Measurements from ENCODE around the gene FRYL. TPM values are rescaled to one million over a fixed set of nuclear protein-coding genes. Genes with fewer than 3 reads are reported as not detected.
"Not testable (repeated sequence)": the region's sequence is repeated elsewhere in the genome, so short reads cannot be mapped to it uniquely, and the experiment has no call there.

FRYL gene
- total RNA-seq, 1 donor from 2014 or later = 31.7 TPM

DNA sequence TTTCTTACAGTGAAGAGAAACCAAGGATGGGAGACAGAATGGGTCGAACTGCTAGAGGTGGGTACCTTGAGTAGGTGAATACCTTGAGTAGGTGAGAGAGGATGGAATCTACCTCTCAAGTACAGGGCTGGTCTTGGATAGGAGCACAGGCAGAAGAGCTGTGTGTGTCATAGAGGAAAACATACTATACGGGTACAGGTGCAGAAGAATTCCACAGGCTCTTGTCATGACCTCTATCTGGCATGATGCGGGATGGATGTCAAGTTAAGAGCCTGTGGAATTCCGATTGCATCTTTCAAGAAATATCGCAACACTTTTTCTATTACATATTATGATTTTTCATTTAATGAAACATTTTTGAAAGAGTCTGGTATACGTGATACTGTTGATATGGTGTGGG, 32.8 kb upstream of the FRYL start:
- Histone ChIP-seq H3K27me3 (ENCODE audit: control insufficient read depth, insufficient read depth, low read length) (no peaks in the 10 kb centered on the region), H3K4me3 (ENCODE audit: low read depth, low read length) (no peak overlapping the region), H3K36me3 (ENCODE audit: control insufficient read depth, insufficient read depth, low read length) (no peaks in the 10 kb centered on the region)
- TF ChIP-seq, protein P1, sequence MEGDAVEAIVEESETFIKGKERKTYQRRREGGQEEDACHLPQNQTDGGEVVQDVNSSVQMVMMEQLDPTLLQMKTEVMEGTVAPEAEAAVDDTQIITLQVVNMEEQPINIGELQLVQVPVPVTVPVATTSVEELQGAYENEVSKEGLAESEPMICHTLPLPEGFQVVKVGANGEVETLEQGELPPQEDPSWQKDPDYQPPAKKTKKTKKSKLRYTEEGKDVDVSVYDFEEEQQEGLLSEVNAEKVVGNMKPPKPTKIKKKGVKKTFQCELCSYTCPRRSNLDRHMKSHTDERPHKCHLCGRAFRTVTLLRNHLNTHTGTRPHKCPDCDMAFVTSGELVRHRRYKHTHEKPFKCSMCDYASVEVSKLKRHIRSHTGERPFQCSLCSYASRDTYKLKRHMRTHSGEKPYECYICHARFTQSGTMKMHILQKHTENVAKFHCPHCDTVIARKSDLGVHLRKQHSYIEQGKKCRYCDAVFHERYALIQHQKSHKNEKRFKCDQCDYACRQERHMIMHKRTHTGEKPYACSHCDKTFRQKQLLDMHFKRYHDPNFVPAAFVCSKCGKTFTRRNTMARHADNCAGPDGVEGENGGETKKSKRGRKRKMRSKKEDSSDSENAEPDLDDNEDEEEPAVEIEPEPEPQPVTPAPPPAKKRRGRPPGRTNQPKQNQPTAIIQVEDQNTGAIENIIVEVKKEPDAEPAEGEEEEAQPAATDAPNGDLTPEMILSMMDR (IDR thresholded peaks at IDR 0.05; ENCODE audit: insufficient read depth, low read length, poor library complexity, severe bottlenecking) = no peak
- no peak for DNase-seq (ENCODE audit: low read depth)

DNA sequence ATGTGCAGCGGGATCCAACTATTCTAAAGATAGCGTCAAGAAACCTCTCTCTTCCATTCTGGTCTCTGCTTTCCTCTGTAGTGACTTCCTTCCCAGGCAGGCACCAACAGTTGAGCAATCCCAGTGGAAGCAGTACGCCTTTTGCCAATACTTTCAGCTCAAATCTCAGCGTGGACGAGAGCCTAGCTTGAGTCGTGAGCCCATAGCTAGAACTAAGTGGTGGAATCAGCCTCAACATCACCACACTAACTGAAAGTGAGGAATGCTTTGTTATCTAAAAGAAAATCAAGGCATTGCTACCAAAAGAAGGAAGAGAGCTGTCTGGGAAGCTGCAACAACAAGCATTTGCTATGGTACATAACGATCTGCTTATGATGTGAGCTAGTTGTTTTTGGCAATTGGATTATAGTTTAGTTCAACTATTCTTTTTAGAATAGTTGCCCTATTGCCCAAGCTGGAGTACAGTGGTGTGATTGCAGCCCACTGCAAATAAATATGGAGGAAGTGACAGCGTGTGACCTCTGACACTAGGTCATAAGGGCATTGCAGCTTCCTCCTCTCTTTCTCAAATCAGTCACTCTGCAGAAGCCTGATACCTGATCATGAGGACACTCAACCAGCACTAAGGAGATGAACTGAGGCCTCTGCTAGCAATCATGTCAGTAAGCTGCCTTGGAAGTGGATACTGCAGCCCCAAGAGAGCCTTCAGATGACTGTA, 24.7 kb upstream of the FRYL start:
- no peaks in the 10 kb centered on the region for H3K36me3 ChIP-seq (ENCODE audit: control insufficient read depth, insufficient read depth, low read length)
- H3K27me3 ChIP-seq (ENCODE audit: control insufficient read depth, insufficient read depth, low read length) = no peaks in the 10 kb centered on the region
- TF ChIP-seq, protein P1 (IDR thresholded peaks at IDR 0.05; ENCODE audit: insufficient read depth, low read length, poor library complexity, severe bottlenecking) = no peak

DNA sequence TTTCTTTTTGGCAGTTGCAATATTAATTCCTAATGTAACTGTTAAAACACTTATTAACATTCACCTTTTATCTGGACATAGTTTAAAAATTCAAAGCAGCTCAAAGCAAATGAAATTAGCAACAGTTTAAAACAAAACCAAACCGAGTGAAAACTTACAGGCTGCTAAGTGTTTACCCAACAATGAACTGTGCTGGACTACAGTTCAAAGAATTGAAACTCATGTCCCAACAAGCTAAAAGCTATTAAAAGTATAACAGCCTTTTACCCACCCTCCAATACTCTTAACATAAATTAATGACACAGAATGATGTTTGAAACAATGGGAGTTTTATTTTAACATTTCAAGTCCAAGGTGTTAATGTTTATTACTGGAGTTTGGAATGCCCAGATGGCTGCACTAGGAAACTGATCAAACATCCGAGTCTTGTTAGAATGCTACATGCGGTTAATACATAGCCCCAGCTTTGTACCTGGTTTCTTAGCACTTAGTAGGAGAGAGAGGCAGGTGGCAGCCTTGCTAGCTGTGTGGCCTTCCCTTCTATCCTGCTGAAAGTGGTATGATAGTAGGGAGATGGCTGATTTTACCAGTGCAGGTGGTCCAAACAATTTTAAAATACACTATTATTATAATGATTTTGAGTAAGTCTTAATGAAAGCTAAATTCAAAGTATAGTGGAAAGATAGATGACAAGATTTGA, 21.1 kb upstream of the FRYL start:
- Histone ChIP-seq H3K36me3 (ENCODE audit: control insufficient read depth, insufficient read depth, low read length) (no peaks in the 10 kb centered on the region), H3K27me3 (ENCODE audit: control insufficient read depth, insufficient read depth, low read length) (no peaks in the 10 kb centered on the region), H3K4me3 (ENCODE audit: low read depth, low read length) (no peak overlapping the region)
- TF ChIP-seq, protein P1 (IDR thresholded peaks at IDR 0.05; ENCODE audit: insufficient read depth, low read length, poor library complexity, severe bottlenecking) = no peak
- no peak for DNase-seq (ENCODE audit: low read depth)

More for the DNA sequence above, 24.7 kb upstream of the FRYL start:
- no peak for DNase-seq (ENCODE audit: low read depth)
- H3K4me3 ChIP-seq (ENCODE audit: low read depth, low read length) = no peak overlapping the region

DNA sequence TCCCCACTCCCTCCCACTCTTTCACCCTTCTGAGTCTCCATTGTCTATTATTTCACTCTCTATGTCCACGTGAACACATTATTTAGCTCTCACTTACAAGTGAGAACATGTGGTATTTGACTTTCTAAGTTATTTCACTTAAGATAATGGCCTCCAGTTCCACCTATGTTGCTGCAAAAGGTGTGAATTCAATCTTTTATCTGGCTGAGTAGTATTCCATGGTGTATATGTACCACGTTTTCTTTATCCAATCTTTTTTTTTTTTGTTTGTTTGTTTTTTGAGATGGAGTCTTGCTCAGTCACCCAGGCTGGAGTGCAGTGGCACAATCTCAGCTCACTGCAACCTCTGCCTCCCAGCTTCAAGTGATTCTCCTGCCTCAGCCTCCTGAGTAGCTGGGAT, 20.1 kb upstream of the FRYL start:
- not testable (repeated sequence) for H3K4me3 ChIP-seq (ENCODE audit: low read depth, low read length); H3K27me3 ChIP-seq (ENCODE audit: control insufficient read depth, insufficient read depth, low read length); H3K36me3 ChIP-seq (ENCODE audit: control insufficient read depth, insufficient read depth, low read length); DNase-seq (ENCODE audit: low read depth)

DNA sequence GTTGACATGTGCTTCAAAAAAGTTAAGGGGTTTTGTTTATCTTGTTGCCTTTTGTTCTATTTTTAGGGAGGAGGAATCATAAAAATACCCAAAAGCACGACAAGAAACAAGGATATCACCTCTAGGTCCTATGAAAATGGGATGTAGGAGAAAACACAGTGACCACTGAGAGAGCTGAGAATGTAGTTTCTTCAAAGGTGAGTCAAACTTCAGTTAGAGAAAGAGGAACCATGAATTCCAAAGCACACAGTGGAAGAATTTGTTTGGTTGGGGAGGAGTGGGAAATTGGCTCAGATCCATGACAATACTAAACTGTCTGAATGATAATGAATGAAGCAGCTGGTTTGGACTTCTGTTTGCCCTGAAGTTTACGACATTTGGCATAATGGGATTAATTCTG, 19.1 kb upstream of the FRYL start:
- Histone ChIP-seq H3K4me3 (ENCODE audit: low read depth, low read length) (no peak overlapping the region), H3K36me3 (ENCODE audit: control insufficient read depth, insufficient read depth, low read length) (no peaks in the 10 kb centered on the region), H3K27me3 (ENCODE audit: control insufficient read depth, insufficient read depth, low read length) (no peaks in the 10 kb centered on the region)
- TF ChIP-seq, protein P1 (IDR thresholded peaks at IDR 0.05; ENCODE audit: insufficient read depth, low read length, poor library complexity, severe bottlenecking) = no peak
- no peak for DNase-seq (ENCODE audit: low read depth)

DNA sequence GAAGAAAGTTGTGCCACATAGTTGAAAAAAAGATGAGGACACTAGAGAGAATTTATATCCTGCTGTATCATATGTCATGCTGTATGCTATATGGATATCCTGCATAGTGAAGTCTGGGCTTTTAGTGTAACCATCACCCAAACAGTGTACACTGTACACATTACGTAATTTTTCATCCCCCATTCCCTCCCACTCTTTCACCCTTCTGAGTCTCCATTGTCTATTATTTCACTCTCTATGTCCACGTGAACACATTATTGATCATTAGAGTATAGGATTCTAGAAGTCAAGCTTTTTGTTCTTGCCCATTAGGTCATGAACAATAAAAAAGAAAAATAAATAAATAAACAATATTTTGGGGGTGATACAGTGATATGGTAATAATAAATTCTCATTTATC, 18.0 kb upstream of the FRYL start:
- H3K36me3 ChIP-seq (ENCODE audit: control insufficient read depth, insufficient read depth, low read length) = no peaks in the 10 kb centered on the region
- H3K27me3 ChIP-seq (ENCODE audit: control insufficient read depth, insufficient read depth, low read length) = no peaks in the 10 kb centered on the region
- no peak overlapping the region for H3K4me3 ChIP-seq (ENCODE audit: low read depth, low read length)
- DNase-seq (ENCODE audit: low read depth) = no peak
- TF ChIP-seq, protein P1 (IDR thresholded peaks at IDR 0.05; ENCODE audit: insufficient read depth, low read length, poor library complexity, severe bottlenecking) = no peak

Data from kidney epithelial cell (primary cell).